ENCODE measurements around the gene SGK1. TPM values are rescaled to one million over a fixed set of nuclear protein-coding genes. Genes with fewer than 3 reads are reported as not detected.
"Not testable (repeated sequence)": the region's sequence is repeated elsewhere in the genome, so short reads cannot be mapped to it uniquely, and the experiment has no call there.

SGK1 gene
- total and polyA plus RNA-seq, 5 donors from 2014 or later, result 3.6 to 193 (median 4.1) TPM

- Histone ChIP-seq H3K27me3 (ENCODE audit: control insufficient read depth, insufficient read depth, low read length) (no peaks in the 10 kb centered on the region), H3K4me3 (ENCODE audit: low read depth, low read length) (no peak overlapping the region), H3K4me1 (ENCODE audit: control insufficient read depth, insufficient read depth, low read length, poor library complexity, severe bottlenecking) (no peaks in the 10 kb centered on the region), H3K27ac (ENCODE audit: insufficient read depth, low read length, poor library complexity, severe bottlenecking) (no peak overlapping the region), H3K9me3 (ENCODE audit: control insufficient read depth in 2 of 2, low read length in 2 of 2) (no peaks in the 10 kb centered on the region), H3K36me3 (ENCODE audit: control insufficient read depth, insufficient read depth, low read length) (no peaks in the 10 kb centered on the region)
- Mint-ChIP-seq H3K36me3 (no peaks in the 10 kb centered on the region), H3K4me1 (peaks cover 0 to 2% (median 0%) of the 10 kb centered on the region in 4 donors), H3K27ac (no peak overlapping the region), H3K27me3 (no peaks in the 10 kb centered on the region), H3K9me3 (no peaks in the 10 kb centered on the region), H3K4me3 (no peak overlapping the region)
- DNase-seq (no peak), ATAC-seq (ENCODE audit: low read depth in 2 of 2) (no peak)
These were observed 56.1 kb downstream of the SGK1 start for GRCh38 chr6:134261766-134262165.

DNA sequence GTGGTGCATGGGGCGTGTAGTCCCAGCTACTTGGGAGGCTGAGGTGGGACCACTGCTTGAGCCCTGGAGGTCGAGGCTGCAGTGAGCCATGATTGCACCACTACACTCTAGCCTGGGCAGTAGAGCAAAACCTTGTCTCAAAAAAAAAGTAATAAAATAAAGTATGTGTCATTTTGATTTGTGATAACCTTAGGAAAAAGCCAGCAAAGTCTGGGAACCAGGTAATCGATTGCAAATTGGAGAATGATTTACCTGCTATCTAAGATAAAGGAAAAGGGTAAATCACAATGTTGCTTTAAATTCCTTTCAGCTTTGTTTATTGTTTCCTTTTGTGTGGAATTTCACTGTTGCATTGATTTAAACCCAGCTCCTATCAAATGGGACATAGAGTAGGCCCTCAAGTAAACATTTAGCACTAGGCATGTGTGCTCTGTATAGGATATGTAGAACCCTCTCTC, 59.0 kb downstream of the SGK1 start:
- H3K9me3 Mint-ChIP-seq, result no peaks in the 10 kb centered on the region
- peaks cover 0 to 8% (median 3%) of the 10 kb centered on the region in 4 donors for H3K4me1 Mint-ChIP-seq
- no peaks in the 10 kb centered on the region for H3K4me1 ChIP-seq (ENCODE audit: control insufficient read depth, insufficient read depth, low read length, poor library complexity, severe bottlenecking)
- ATAC-seq (ENCODE audit: low read depth in 2 of 2) (no peak), DNase-seq (no peak)
- no peak overlapping the region for H3K27ac Mint-ChIP-seq
- H3K27me3 Mint-ChIP-seq, result no peaks in the 10 kb centered on the region
- no peaks in the 10 kb centered on the region for H3K27me3 ChIP-seq (ENCODE audit: control insufficient read depth, insufficient read depth, low read length)
- H3K9me3 ChIP-seq (ENCODE audit: control insufficient read depth in 2 of 2, low read length in 2 of 2), result no peaks in the 10 kb centered on the region
- H3K36me3 ChIP-seq (ENCODE audit: control insufficient read depth, insufficient read depth, low read length), result no peaks in the 10 kb centered on the region
- no peak overlapping the region for H3K4me3 ChIP-seq (ENCODE audit: low read depth, low read length)
- no peak overlapping the region for H3K4me3 Mint-ChIP-seq
- no peaks in the 10 kb centered on the region for H3K36me3 Mint-ChIP-seq
- no peak overlapping the region for H3K27ac ChIP-seq (ENCODE audit: insufficient read depth, low read length, poor library complexity, severe bottlenecking)

DNA sequence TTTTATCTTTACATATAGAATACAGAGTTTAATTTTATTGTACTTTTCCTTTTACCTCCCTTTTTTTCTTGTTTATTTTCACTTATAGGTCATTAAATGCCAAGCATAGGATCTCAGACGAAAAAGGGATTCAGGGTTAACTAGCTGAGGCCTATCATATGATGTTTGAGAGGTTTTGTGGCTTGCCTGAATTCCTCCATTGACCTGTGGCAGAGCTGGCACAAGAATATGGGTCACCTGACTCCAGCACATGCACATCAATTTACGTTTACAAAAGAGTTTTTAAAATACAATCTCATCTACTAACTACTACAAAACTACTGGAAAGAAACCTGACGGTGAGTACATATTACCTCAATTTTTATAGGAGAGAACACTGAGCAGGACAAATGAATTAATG, 60.4 kb downstream of the SGK1 start:
- H3K36me3 Mint-ChIP-seq, result no peaks in the 10 kb centered on the region
- Histone ChIP-seq H3K9me3 (ENCODE audit: control insufficient read depth in 2 of 2, low read length in 2 of 2) (no peaks in the 10 kb centered on the region), H3K4me3 (ENCODE audit: low read depth, low read length) (no peak overlapping the region), H3K27ac (ENCODE audit: insufficient read depth, low read length, poor library complexity, severe bottlenecking) (no peak overlapping the region), H3K36me3 (ENCODE audit: control insufficient read depth, insufficient read depth, low read length) (no peaks in the 10 kb centered on the region), H3K27me3 (ENCODE audit: control insufficient read depth, insufficient read depth, low read length) (no peaks in the 10 kb centered on the region), H3K4me1 (ENCODE audit: control insufficient read depth, insufficient read depth, low read length, poor library complexity, severe bottlenecking) (no peaks in the 10 kb centered on the region)
- H3K4me3 Mint-ChIP-seq, result no peak overlapping the region
- no peak for DNase-seq
- H3K27ac Mint-ChIP-seq, result no peak overlapping the region
- ATAC-seq (ENCODE audit: low read depth in 2 of 2), result no peak
- H3K27me3 Mint-ChIP-seq, result no peaks in the 10 kb centered on the region
- H3K9me3 Mint-ChIP-seq, result no peaks in the 10 kb centered on the region
- H3K4me1 Mint-ChIP-seq, result peaks cover 0 to 8% (median 3%) of the 10 kb centered on the region in 4 donors

GRCh38 chr6:134256862-134257261, 61.0 kb downstream of the SGK1 start:
- Histone ChIP-seq H3K27me3 (ENCODE audit: control insufficient read depth, insufficient read depth, low read length) (no peaks in the 10 kb centered on the region), H3K36me3 (ENCODE audit: control insufficient read depth, insufficient read depth, low read length) (no peaks in the 10 kb centered on the region), H3K4me3 (ENCODE audit: low read depth, low read length) (no peak overlapping the region), H3K9me3 (ENCODE audit: control insufficient read depth in 2 of 2, low read length in 2 of 2) (no peaks in the 10 kb centered on the region), H3K4me1 (ENCODE audit: control insufficient read depth, insufficient read depth, low read length, poor library complexity, severe bottlenecking) (no peaks in the 10 kb centered on the region), H3K27ac (ENCODE audit: insufficient read depth, low read length, poor library complexity, severe bottlenecking) (no peak overlapping the region)
- DNase-seq (no peak), ATAC-seq (ENCODE audit: low read depth in 2 of 2) (no peak)
- Mint-ChIP-seq H3K9me3 (no peaks in the 10 kb centered on the region), H3K27me3 (no peaks in the 10 kb centered on the region), H3K4me1 (peaks cover 0 to 9% (median 3%) of the 10 kb centered on the region in 4 donors), H3K27ac (no peak overlapping the region), H3K4me3 (no peak overlapping the region), H3K36me3 (no peaks in the 10 kb centered on the region)

DNA sequence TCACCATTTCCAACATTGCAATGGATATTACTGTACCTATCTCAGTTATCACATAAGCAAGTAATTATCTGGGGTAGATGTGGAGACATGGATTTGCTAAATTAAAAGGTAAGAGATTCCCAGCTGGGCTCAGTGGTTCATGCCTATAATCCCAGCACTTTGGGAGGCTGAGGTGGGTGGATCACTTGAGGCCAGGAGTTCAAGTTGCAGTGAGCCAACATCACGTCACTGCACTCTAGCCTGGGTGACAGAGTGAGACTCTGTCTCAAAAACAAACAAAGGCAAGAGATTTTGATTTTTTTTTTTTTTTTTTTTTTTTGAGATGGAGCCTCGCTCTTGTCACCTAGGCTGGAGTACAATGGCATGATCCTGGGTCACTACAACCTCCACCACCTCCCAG, 62.6 kb downstream of the SGK1 start:
- H3K36me3 ChIP-seq (ENCODE audit: control insufficient read depth, insufficient read depth, low read length); H3K36me3 Mint-ChIP-seq; H3K27ac Mint-ChIP-seq; H3K27ac ChIP-seq (ENCODE audit: insufficient read depth, low read length, poor library complexity, severe bottlenecking); H3K27me3 Mint-ChIP-seq; H3K9me3 Mint-ChIP-seq; H3K4me3 ChIP-seq (ENCODE audit: low read depth, low read length); ATAC-seq (ENCODE audit: low read depth in 2 of 2); DNase-seq; H3K4me3 Mint-ChIP-seq; H3K9me3 ChIP-seq (ENCODE audit: control insufficient read depth in 2 of 2, low read length in 2 of 2); H3K27me3 ChIP-seq (ENCODE audit: control insufficient read depth, insufficient read depth, low read length): not testable (repeated sequence)
- H3K4me1 ChIP-seq (ENCODE audit: control insufficient read depth, insufficient read depth, low read length, poor library complexity, severe bottlenecking), result peaks cover 10% of the 10 kb centered on the region
- H3K4me1 Mint-ChIP-seq, result peaks cover 5 to 18% (median 8%) of the 10 kb centered on the region in 4 donors

DNA sequence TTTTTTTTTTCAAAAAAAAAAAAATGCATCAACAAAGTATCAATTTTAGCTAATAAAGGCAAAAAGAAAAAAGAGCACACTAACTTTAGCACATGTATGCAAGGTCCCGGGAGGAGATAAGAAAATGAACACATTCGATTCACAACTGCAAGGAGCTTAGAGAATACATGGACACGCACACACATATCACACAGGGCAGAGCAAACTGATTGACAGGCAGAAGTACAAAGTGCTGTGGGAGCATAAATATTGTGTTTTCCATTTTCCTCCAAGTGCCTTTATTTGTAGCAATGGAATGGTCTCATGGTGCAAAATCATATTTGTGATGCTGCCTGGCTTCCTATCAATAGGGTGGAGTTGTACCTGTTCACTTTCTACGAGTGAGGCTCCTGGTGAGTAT, 63.8 kb downstream of the SGK1 start:
- no peak overlapping the region for H3K27ac Mint-ChIP-seq
- no peak overlapping the region for H3K4me3 ChIP-seq (ENCODE audit: low read depth, low read length)
- DNase-seq, result no peak
- H3K4me1 ChIP-seq (ENCODE audit: control insufficient read depth, insufficient read depth, low read length, poor library complexity, severe bottlenecking), result peaks cover 22% of the 10 kb centered on the region
- no peaks in the 10 kb centered on the region for H3K27me3 Mint-ChIP-seq
- peaks cover 16 to 29% (median 20%) of the 10 kb centered on the region in 4 donors for H3K4me1 Mint-ChIP-seq
- H3K36me3 Mint-ChIP-seq, result no peaks in the 10 kb centered on the region
- no peaks in the 10 kb centered on the region for H3K36me3 ChIP-seq (ENCODE audit: control insufficient read depth, insufficient read depth, low read length)
- no peaks in the 10 kb centered on the region for H3K9me3 ChIP-seq (ENCODE audit: control insufficient read depth in 2 of 2, low read length in 2 of 2)
- no peaks in the 10 kb centered on the region for H3K9me3 Mint-ChIP-seq
- H3K27me3 ChIP-seq (ENCODE audit: control insufficient read depth, insufficient read depth, low read length), result no peaks in the 10 kb centered on the region
- no peak overlapping the region for H3K27ac ChIP-seq (ENCODE audit: insufficient read depth, low read length, poor library complexity, severe bottlenecking)
- no peak for ATAC-seq (ENCODE audit: low read depth in 2 of 2)
- H3K4me3 Mint-ChIP-seq, result peak overlapping the region in 1 of 4 donors; percentile 2

DNA sequence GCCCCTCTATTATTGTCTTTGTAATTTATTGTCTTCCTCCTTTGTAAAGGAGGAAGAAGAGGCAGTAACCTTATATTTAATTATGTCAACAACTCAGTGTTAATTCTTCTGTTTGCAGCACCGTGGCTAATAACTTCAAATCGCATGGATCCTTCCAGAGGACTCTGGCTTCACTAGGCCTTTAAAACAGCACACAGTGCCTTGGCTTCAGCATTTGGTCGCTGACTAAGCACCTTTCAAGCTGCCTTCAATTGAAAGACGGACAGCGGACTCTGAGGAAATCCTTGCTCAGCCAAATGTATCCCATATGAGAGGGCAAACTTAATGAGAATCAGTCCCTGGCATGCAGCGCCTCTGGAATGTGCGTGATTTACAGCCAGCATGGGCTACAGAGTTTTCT, 64.2 kb downstream of the SGK1 start:
- Mint-ChIP-seq H3K9me3 (no peaks in the 10 kb centered on the region), H3K4me1 (peaks cover 21 to 34% (median 24%) of the 10 kb centered on the region in 4 donors), H3K4me3 (no peak overlapping the region), H3K27ac (no peak overlapping the region), H3K36me3 (no peaks in the 10 kb centered on the region), H3K27me3 (no peaks in the 10 kb centered on the region)
- no peak for DNase-seq
- Histone ChIP-seq H3K27ac (ENCODE audit: insufficient read depth, low read length, poor library complexity, severe bottlenecking) (no peak overlapping the region), H3K9me3 (ENCODE audit: control insufficient read depth in 2 of 2, low read length in 2 of 2) (no peaks in the 10 kb centered on the region), H3K36me3 (ENCODE audit: control insufficient read depth, insufficient read depth, low read length) (no peaks in the 10 kb centered on the region), H3K27me3 (ENCODE audit: control insufficient read depth, insufficient read depth, low read length) (no peaks in the 10 kb centered on the region), H3K4me3 (ENCODE audit: low read depth, low read length) (no peak overlapping the region), H3K4me1 (ENCODE audit: control insufficient read depth, insufficient read depth, low read length, poor library complexity, severe bottlenecking) (peaks cover 26% of the 10 kb centered on the region)
- no peak for ATAC-seq (ENCODE audit: low read depth in 2 of 2)

- ATAC-seq (ENCODE audit: low read depth in 2 of 2), result no peak
- H3K36me3 ChIP-seq (ENCODE audit: control insufficient read depth, insufficient read depth, low read length), result no peaks in the 10 kb centered on the region
- no peaks in the 10 kb centered on the region for H3K27me3 Mint-ChIP-seq
- no peak overlapping the region for H3K4me3 ChIP-seq (ENCODE audit: low read depth, low read length)
- no peak overlapping the region for H3K4me3 Mint-ChIP-seq
- H3K9me3 ChIP-seq (ENCODE audit: control insufficient read depth in 2 of 2, low read length in 2 of 2), result no peaks in the 10 kb centered on the region
- DNase-seq, result no peak
- H3K27me3 ChIP-seq (ENCODE audit: control insufficient read depth, insufficient read depth, low read length), result no peaks in the 10 kb centered on the region
- H3K4me1 Mint-ChIP-seq, result peaks cover 33 to 54% (median 45%) of the 10 kb centered on the region in 4 donors
- no peak overlapping the region for H3K27ac ChIP-seq (ENCODE audit: insufficient read depth, low read length, poor library complexity, severe bottlenecking)
- no peak overlapping the region for H3K27ac Mint-ChIP-seq
- no peaks in the 10 kb centered on the region for H3K9me3 Mint-ChIP-seq
- peaks cover 49% of the 10 kb centered on the region for H3K4me1 ChIP-seq (ENCODE audit: control insufficient read depth, insufficient read depth, low read length, poor library complexity, severe bottlenecking)
- H3K36me3 Mint-ChIP-seq, result no peaks in the 10 kb centered on the region
These were observed 66.6 kb downstream of the SGK1 start for GRCh38 chr6:134251320-134251719.

All from CD4-positive, CD25-positive, alpha-beta regulatory T cell (primary cell).